Measurements from ENCODE around the gene ZNF845.
A peak's percentile ranks its signal among the peaks of the same experiment; 100 is the strongest.
"Not testable (repeated sequence)": the region's sequence is repeated elsewhere in the genome, so short reads cannot be mapped to it uniquely, and the experiment has no call there.

Gene ZNF845

GRCh38 chr19:53333463-53334449, at the start of gene ZNF845:
ZNF845 (plus strand) TSS chr19:53333749; CDS start chr19:53341308, 7,559 bp downstream.
- no peak for TF ChIP-seq CTCF (IDR thresholded peaks at IDR 0.05; ENCODE audit: insufficient read depth, low read length, poor library complexity, severe bottlenecking)

DNA sequence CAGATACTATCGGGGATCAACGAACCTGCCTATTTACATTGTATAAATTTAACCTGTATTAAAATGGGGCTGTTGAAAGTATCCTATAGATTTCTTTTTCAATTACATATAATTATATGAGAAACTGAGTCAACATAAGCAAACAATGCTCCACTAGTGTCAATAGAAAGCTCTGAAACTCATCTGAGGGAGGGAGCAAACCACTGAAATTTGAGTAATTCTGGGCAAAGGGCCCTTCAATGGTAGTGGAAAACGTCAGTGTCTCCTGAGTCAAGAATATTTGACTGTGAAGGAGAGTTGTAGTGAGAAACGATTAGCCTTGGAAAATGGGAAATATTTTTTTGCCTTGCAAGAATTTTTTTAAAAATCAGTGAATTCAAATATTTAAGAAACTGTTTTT, 48.5 kb upstream of the ZNF845 start:
- Histone ChIP-seq H3K4me3 (replicated peaks; ENCODE audit: low read depth, low read length) (no peak overlapping the region), H3K27me3 (replicated peaks; ENCODE audit: control insufficient read depth, insufficient read depth, low read length) (no peaks in the 10 kb centered on the region), H3K36me3 (ENCODE audit: control insufficient read depth, insufficient read depth, low read length) (no peaks in the 10 kb centered on the region)
- no peak for DNase-seq (ENCODE audit: extremely low read depth, insufficient read length)
- TF ChIP-seq CTCF (IDR thresholded peaks at IDR 0.05; ENCODE audit: insufficient read depth, low read length, poor library complexity, severe bottlenecking), result no peak

More at GRCh38 chr19:53333463-53334449, at the start of gene ZNF845:
- H3K36me3 ChIP-seq (ENCODE audit: control insufficient read depth, insufficient read depth, low read length), result no peaks in the 10 kb centered on the region
- no peaks in the 10 kb centered on the region for H3K27me3 ChIP-seq (replicated peaks; ENCODE audit: control insufficient read depth, insufficient read depth, low read length)
- peak within 1 kb of the TSS; percentile 91 for H3K4me3 ChIP-seq (replicated peaks; ENCODE audit: low read depth, low read length)
- peak; percentile 90 for DNase-seq (ENCODE audit: extremely low read depth, insufficient read length)

DNA sequence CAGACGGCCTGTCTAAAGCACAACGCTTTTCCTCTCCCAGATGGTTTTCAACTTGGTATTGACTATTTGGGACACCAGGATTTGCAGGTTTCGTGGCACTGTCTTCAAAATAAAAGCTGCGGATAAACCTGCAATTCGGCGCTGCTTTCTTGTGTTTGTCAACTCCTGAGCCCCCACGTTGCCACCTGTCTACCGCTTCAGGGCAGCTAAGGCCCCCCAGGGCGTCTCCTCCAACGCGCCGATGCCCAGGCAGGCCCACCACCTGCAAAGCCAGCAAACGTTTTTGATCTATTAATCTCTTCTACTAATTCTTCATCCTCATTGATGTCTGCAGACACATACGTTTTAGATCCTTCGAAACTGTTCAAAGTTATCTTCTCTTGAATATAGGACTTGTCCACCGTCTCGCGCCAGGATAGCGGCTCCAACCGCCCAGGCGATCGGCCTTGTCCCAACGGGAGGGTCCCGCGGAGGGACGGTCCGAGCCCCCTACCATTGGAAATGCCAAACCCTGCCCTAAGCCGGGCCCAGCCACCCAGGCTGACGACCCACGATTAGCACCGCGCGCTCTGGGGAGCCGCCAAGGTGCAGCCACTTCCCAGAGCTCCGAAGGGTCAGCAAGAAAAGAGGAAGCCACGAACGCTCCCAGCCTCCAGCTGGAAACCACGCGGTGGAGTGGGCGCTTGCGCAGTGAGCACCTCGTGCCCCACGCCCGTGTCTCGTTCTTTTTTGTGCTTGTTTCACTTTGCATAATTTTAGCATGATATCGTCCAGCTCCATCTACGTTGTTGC, 42.6 kb upstream of the ZNF845 start:
- H3K36me3 ChIP-seq (ENCODE audit: control insufficient read depth, insufficient read depth, low read length), result no peaks in the 10 kb centered on the region
- no peak for DNase-seq (ENCODE audit: extremely low read depth, insufficient read length)
- TF ChIP-seq CTCF (IDR thresholded peaks at IDR 0.05; ENCODE audit: insufficient read depth, low read length, poor library complexity, severe bottlenecking), result no peak
- no peaks in the 10 kb centered on the region for H3K27me3 ChIP-seq (replicated peaks; ENCODE audit: control insufficient read depth, insufficient read depth, low read length)
- H3K4me3 ChIP-seq (replicated peaks; ENCODE audit: low read depth, low read length), result no peak overlapping the region

DNA sequence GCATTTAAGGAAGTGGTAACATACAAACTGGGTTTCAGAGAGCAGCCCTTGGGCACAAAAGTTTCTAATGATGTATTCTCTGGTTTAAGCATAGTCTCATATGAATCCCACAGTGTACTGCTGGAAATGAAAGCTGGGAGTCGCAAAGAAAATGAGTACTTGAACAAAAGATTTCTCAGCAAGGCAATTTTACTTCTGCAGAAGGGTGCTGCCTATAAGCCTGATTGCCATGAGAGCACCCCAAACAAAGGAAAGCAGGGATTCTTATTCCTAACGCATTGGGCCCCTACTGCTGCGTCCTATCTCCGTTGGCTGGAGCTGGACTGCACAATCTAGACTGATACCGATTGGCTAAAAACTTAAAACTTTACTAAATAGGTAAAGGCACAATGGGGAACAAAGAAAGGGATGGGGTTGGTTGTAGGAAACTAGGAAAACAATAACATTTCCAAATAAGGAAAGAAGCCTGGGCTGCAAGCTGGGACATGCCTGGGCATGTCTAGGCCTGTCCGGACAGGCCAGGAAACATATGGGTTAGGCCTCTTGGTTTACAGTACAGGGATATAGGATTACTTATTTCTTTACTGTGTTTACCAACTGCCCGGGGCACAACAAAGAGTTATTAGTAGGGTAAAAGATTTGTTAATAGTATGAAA, 38.6 kb upstream of the ZNF845 start:
- Histone ChIP-seq H3K27me3 (replicated peaks; ENCODE audit: control insufficient read depth, insufficient read depth, low read length) (no peaks in the 10 kb centered on the region), H3K4me3 (replicated peaks; ENCODE audit: low read depth, low read length) (no peak overlapping the region), H3K36me3 (ENCODE audit: control insufficient read depth, insufficient read depth, low read length) (no peaks in the 10 kb centered on the region)
- DNase-seq (ENCODE audit: extremely low read depth, insufficient read length), result no peak
- no peak for TF ChIP-seq CTCF (IDR thresholded peaks at IDR 0.05; ENCODE audit: insufficient read depth, low read length, poor library complexity, severe bottlenecking)

DNA sequence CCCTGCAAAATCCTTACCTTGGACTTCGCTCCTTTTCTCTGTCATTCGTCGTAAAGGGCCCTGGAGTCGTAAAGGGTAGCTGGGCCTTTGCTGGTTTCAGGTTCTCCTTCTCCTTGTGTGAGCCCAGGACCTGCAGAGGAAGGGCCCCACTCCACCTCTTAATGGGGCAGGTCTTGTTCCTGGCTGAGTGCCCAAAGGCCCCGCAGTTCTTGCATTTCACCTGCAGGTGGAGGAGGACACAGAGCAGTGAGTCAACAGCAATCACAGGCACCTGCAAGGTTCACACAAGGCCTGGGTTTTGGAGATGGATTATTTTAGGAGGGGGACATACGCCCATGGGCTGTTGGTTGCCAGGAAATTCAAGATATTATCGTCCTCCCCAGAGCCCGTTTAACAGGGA, 32.2 kb upstream of the ZNF845 start:
- DNase-seq (ENCODE audit: extremely low read depth, insufficient read length); H3K27me3 ChIP-seq (replicated peaks; ENCODE audit: control insufficient read depth, insufficient read depth, low read length); H3K4me3 ChIP-seq (replicated peaks; ENCODE audit: low read depth, low read length); H3K36me3 ChIP-seq (ENCODE audit: control insufficient read depth, insufficient read depth, low read length): not testable (repeated sequence)
